Esophagus muscularis mucosa (tissue), 3 donors: Measurements from ENCODE around the gene EML3.

Experiments used
- EP300 ChIP-seq: sonication (generic); formaldehyde crosslinking; IDR thresholded peaks from one replicate; pipeline ENCODE4 v1.6.1; 2017; ENCODE audit warnings: antibody characterized with exemption
- TF ChIP-seq, protein P1 (sequence below), 3 experiments: fragments of 200-600 bp in 2 of 3; fragments of 450-650 bp in 1 of 3; sonication (generic) in 2 of 3; IDR thresholded peaks; one replicate each; pipeline ENCODE4 v1.5.1; 2017 to 2019; ENCODE audit warnings: antibody characterized with exemption in 3 of 3, mild to moderate bottlenecking in 2 of 3, moderate library complexity in 1 of 3

- TF ChIP-seq, protein P1, sequence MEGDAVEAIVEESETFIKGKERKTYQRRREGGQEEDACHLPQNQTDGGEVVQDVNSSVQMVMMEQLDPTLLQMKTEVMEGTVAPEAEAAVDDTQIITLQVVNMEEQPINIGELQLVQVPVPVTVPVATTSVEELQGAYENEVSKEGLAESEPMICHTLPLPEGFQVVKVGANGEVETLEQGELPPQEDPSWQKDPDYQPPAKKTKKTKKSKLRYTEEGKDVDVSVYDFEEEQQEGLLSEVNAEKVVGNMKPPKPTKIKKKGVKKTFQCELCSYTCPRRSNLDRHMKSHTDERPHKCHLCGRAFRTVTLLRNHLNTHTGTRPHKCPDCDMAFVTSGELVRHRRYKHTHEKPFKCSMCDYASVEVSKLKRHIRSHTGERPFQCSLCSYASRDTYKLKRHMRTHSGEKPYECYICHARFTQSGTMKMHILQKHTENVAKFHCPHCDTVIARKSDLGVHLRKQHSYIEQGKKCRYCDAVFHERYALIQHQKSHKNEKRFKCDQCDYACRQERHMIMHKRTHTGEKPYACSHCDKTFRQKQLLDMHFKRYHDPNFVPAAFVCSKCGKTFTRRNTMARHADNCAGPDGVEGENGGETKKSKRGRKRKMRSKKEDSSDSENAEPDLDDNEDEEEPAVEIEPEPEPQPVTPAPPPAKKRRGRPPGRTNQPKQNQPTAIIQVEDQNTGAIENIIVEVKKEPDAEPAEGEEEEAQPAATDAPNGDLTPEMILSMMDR (IDR thresholded peaks at IDR 0.05): no peak
- TF ChIP-seq EP300: no peak
These were observed 43.0 kb downstream of the EML3 start for GRCh38 chr11:62569611-62570010.
